GM23338 (cell line): ENCODE data around the gene LMF1. TPM values are rescaled to one million over a fixed set of nuclear protein-coding genes. Genes with fewer than 3 reads are reported as not detected.
A peak's percentile ranks its signal among the peaks of the same experiment; 100 is the strongest.

Experiments
- ATAC-seq: fragments of 200-7000 bp; cut with Tn5 transposase; 3 replicates; pipeline ENCODE4 v1.9.1; 2020
- DNase-seq: peaks from one replicate; pipeline ENCODE4 v3.0.0-alpha.2; 2015; ENCODE audit warnings: low spot score
- H2AFZ ChIP-seq: fragments of 200-600 bp; sonication (generic); 2 replicates; pipeline ENCODE4 v1.8.0; 2016; ENCODE audit warnings: antibody characterized with exemption, mild to moderate bottlenecking, moderate library complexity
- H3F3A ChIP-seq: fragments of 200-600 bp; sonication (generic); replicated peaks from 2 replicates; pipeline ENCODE4 v1.8.0; 2017; ENCODE audit warnings: antibody characterized with exemption, mixed run types, low read depth
- H3K27ac ChIP-seq: fragments of 200-600 bp; sonication (generic); 2 replicates; pipeline ENCODE4 v1.6.1; 2016; ENCODE audit warnings: low read depth
- H3K27me3 ChIP-seq: fragments of 200-600 bp; sonication (generic); 2 replicates; pipeline ENCODE4 v1.8.0; 2016; ENCODE audit warnings: mild to moderate bottlenecking, mixed run types, moderate library complexity; ENCODE audit not compliant: insufficient read depth
- H3K36me3 ChIP-seq: fragments of 200-600 bp; sonication (generic); 2 replicates; pipeline ENCODE4 v1.8.0; 2016; ENCODE audit warnings: mild to moderate bottlenecking; ENCODE audit not compliant: insufficient read depth
- H3K4me1 ChIP-seq: fragments of 200-600 bp; sonication (generic); 2 replicates; pipeline ENCODE4 v1.8.0; 2016; ENCODE audit warnings: mild to moderate bottlenecking, moderate library complexity; ENCODE audit not compliant: insufficient read depth
- H3K4me2 ChIP-seq: fragments of 200-600 bp; sonication (generic); 2 replicates; pipeline ENCODE4 v1.7.1; 2017; ENCODE audit warnings: mixed run types
- H3K4me3 ChIP-seq: fragments of 200-600 bp; sonication (generic); 2 replicates; pipeline ENCODE4 v1.6.1; 2016; ENCODE audit warnings: mixed run types
- H3K79me2 ChIP-seq: fragments of 200-600 bp; sonication (generic); replicated peaks from 2 replicates; pipeline ENCODE4 v1.8.0; 2017; ENCODE audit warnings: mild to moderate bottlenecking; ENCODE audit not compliant: insufficient read depth
- H3K9me2 ChIP-seq: fragments of 200-600 bp; sonication (generic); 2 replicates; pipeline ENCODE4 v1.8.0; 2017; ENCODE audit not compliant: insufficient read depth
- H4K20me1 ChIP-seq: fragments of 200-600 bp; sonication (generic); replicated peaks from 2 replicates; pipeline ENCODE4 v1.8.0; 2017; ENCODE audit warnings: mild to moderate bottlenecking; ENCODE audit not compliant: insufficient read depth
- H3K27ac Mint-ChIP-seq: 2 replicates; pipeline ENCODE4 v1.8.0; 2020; ENCODE audit warnings: inconsistent platforms, mild to moderate bottlenecking, moderate library complexity, mixed read lengths
- H3K27me3 Mint-ChIP-seq: 3 replicates; pipeline ENCODE4 v1.8.0; 2022; ENCODE audit warnings: low read depth, mild to moderate bottlenecking, moderate library complexity, mixed read lengths, inconsistent platforms; ENCODE audit not compliant: insufficient read depth, poor library complexity
- H3K36me3 Mint-ChIP-seq: 3 replicates; pipeline ENCODE4 v1.8.0; 2021; ENCODE audit warnings: low read depth, mild to moderate bottlenecking, inconsistent platforms, moderate library complexity, mixed read lengths
- H3K4me1 Mint-ChIP-seq: 3 replicates; pipeline ENCODE4 v1.8.0; 2020; ENCODE audit warnings: mild to moderate bottlenecking, inconsistent platforms, mixed read lengths
- H3K4me3 Mint-ChIP-seq: 3 replicates; pipeline ENCODE4 v1.8.0; 2021; ENCODE audit warnings: moderate library complexity, mild to moderate bottlenecking, inconsistent platforms, mixed read lengths
- H3K9me3 Mint-ChIP-seq: 3 replicates; pipeline ENCODE4 v1.8.0; 2020; ENCODE audit warnings: moderate library complexity, mild to moderate bottlenecking, inconsistent platforms, mixed read lengths
- NANOG ChIP-seq: IDR thresholded peaks from 2 replicates; pipeline ENCODE4 v1.6.1; 2016; ENCODE audit warnings: antibody characterized with exemption, borderline replicate concordance
- POLR2AphosphoS5 ChIP-seq: IDR thresholded peaks from 2 replicates; pipeline ENCODE4 v1.6.1; 2016; ENCODE audit warnings: antibody characterized with exemption, low read depth
- STAT1 ChIP-seq: IDR thresholded peaks from one replicate; pipeline ENCODE4 v1.6.1; 2016; ENCODE audit warnings: antibody characterized with exemption; ENCODE audit not compliant: unreplicated experiment
- ZNF114 ChIP-seq: fragments of 250-450 bp; sonication (Bioruptor Pico); IDR thresholded peaks from 2 replicates; pipeline ENCODE4 v1.5.0; 2020; ENCODE audit warnings: mild to moderate bottlenecking, moderate library complexity
- polyA plus RNA-seq: library from polyadenylated mRNA; unstranded; fragments of >200 nt; fragmentation: Nextera tagmentation; extraction: Ambion mirVana; gene quantifications from 2 replicates; pipeline ENCODE4 v1.2.1, GENCODE V29; 2016
- total RNA-seq: library from RNA; depleted of rRNA; stranded (reverse); fragments of >200 nt; shearing (Covaris generic); gene quantifications from 2 replicates; pipeline ENCODE4 v1.2.3, GENCODE V29; 2014
- TF ChIP-seq, protein P1 (sequence below): fragments of 250-450 bp; sonication (Bioruptor Pico); IDR thresholded peaks from 2 replicates; pipeline ENCODE4 v1.5.0; 2020; ENCODE audit warnings: mild to moderate bottlenecking, moderate library complexity
- TF ChIP-seq, protein P2 (sequence below): IDR thresholded peaks from 2 replicates; pipeline ENCODE4 v1.6.1; 2016; ENCODE audit warnings: antibody characterized with exemption

The LMF1 gene
- total and polyA plus RNA-seq, 2 experiments from 2014 or later: 4.2 to 10.1 TPM

DNA sequence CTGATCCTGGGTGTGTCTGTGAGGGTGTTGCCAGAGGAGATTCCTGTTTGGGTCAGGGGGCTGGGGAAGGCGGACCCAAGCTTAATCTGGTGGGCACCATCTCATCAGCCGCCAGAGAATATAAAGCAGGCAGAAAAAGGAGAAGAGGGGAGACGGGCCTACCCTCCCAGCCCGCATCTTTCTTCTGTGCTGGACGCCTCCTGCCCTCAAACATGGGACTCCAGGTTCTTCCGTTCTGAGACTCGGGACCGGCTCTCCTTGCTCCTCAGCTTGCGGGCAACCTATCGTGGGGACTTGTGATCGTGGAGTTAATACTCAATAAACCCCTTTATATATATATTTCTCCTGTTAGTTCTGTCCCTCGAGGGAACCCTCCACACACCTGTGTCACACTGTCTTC lies 64.5 kb downstream of the LMF1 start (continued):
- TF ChIP-seq, protein P1, sequence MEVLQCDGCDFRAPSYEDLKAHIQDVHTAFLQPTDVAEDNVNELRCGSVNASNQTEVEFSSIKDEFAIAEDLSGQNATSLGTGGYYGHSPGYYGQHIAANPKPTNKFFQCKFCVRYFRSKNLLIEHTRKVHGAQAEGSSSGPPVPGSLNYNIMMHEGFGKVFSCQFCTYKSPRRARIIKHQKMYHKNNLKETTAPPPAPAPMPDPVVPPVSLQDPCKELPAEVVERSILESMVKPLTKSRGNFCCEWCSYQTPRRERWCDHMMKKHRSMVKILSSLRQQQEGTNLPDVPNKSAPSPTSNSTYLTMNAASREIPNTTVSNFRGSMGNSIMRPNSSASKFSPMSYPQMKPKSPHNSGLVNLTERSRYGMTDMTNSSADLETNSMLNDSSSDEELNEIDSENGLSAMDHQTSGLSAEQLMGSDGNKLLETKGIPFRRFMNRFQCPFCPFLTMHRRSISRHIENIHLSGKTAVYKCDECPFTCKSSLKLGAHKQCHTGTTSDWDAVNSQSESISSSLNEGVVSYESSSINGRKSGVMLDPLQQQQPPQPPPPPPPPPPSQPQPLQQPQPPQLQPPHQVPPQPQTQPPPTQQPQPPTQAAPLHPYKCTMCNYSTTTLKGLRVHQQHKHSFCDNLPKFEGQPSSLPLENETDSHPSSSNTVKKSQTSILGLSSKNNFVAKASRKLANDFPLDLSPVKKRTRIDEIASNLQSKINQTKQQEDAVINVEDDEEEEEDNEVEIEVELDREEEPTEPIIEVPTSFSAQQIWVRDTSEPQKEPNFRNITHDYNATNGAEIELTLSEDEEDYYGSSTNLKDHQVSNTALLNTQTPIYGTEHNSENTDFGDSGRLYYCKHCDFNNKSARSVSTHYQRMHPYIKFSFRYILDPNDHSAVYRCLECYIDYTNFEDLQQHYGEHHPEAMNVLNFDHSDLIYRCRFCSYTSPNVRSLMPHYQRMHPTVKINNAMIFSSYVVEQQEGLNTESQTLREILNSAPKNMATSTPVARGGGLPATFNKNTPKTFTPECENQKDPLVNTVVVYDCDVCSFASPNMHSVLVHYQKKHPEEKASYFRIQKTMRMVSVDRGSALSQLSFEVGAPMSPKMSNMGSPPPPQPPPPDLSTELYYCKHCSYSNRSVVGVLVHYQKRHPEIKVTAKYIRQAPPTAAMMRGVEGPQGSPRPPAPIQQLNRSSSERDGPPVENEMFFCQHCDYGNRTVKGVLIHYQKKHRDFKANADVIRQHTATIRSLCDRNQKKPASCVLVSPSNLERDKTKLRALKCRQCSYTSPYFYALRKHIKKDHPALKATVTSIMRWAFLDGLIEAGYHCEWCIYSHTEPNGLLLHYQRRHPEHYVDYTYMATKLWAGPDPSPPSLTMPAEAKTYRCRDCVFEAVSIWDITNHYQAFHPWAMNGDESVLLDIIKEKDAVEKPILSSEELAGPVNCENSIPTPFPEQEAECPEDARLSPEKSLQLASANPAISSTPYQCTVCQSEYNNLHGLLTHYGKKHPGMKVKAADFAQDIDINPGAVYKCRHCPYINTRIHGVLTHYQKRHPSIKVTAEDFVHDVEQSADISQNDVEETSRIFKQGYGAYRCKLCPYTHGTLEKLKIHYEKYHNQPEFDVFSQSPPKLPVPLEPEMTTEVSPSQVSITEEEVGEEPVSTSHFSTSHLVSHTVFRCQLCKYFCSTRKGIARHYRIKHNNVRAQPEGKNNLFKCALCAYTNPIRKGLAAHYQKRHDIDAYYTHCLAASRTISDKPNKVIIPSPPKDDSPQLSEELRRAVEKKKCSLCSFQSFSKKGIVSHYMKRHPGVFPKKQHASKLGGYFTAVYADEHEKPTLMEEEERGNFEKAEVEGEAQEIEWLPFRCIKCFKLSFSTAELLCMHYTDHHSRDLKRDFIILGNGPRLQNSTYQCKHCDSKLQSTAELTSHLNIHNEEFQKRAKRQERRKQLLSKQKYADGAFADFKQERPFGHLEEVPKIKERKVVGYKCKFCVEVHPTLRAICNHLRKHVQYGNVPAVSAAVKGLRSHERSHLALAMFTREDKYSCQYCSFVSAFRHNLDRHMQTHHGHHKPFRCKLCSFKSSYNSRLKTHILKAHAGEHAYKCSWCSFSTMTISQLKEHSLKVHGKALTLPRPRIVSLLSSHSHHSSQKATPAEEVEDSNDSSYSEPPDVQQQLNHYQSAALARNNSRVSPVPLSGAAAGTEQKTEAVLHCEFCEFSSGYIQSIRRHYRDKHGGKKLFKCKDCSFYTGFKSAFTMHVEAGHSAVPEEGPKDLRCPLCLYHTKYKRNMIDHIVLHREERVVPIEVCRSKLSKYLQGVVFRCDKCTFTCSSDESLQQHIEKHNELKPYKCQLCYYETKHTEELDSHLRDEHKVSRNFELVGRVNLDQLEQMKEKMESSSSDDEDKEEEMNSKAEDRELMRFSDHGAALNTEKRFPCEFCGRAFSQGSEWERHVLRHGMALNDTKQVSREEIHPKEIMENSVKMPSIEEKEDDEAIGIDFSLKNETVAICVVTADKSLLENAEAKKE: no peak
- TF ChIP-seq STAT1: no peak

DNA sequence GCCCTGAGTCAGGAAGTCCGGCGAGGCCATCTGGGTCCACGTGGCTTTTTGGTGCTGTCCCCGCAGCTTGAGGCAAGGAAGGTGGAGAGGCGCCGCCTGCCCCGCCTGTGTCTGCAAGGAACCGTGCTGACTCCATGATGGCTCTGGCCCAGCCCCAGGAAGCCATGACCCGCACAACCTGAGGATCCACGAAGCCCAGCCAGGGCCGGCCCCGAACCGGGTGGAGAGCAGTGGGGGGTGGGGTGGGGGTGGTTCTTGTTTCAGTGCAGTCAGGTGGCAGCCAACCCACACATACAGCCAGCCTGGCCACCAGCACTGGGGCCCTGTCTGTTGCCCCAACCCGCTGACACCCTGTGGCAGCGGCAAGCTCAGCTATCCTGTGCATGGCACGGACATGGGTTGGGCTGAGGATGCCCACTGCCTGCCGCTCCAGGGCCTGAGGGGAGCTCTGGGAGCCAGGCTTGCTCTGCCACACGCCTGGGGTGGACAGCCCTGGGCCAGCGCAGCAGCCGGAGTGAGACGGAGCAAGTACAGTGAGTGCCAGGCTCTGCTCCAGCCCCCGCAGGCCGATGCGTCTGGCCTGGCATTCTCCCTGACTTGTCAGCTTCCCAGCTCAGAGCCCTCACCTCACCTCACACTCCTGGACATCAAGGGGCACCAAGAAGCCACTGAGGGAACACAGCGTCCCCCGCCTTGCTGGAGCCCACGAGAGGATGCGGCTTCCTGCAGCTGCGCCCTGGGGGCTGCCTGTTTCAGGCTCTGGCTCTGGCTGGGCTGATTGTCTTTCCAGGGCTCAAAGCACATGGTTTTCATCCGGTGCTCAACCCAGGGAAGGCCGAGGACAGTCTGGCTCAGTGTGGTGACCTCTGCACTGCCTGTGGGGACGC lies 68.8 kb downstream of the LMF1 start:
- no peak for TF ChIP-seq STAT1
- TF ChIP-seq, protein P2, sequence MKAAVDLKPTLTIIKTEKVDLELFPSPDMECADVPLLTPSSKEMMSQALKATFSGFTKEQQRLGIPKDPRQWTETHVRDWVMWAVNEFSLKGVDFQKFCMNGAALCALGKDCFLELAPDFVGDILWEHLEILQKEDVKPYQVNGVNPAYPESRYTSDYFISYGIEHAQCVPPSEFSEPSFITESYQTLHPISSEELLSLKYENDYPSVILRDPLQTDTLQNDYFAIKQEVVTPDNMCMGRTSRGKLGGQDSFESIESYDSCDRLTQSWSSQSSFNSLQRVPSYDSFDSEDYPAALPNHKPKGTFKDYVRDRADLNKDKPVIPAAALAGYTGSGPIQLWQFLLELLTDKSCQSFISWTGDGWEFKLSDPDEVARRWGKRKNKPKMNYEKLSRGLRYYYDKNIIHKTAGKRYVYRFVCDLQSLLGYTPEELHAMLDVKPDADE: no peak
- TF ChIP-seq POLR2AphosphoS5: no peak
- no peak for TF ChIP-seq NANOG
- no peak for TF ChIP-seq ZNF114 (CRISPR knock-in tag)
- no peak overlapping the region for H2AFZ ChIP-seq
- Mint-ChIP-seq H3K4me1 (peaks cover 5% of the 10 kb centered on the region; the same call in 1 of the 3 replicates), H3K4me3 (no peak overlapping the region), H3K9me3 (peaks cover 21% of the 10 kb centered on the region), H3K27me3 (peaks cover 4% of the 10 kb centered on the region), H3K36me3 (peaks cover 8% of the 10 kb centered on the region), H3K27ac (0 out of 2 replicates have a peak overlapping the region, but pooled peaks have one; percentile 15)
- H3K27me3 ChIP-seq: no peaks in the 10 kb centered on the region
- peak; percentile 24; the same call in 2 of the 3 replicates for ATAC-seq
- H3K4me3 ChIP-seq: no peak overlapping the region
- H3K9me2 ChIP-seq: no peaks in the 10 kb centered on the region
- no peak overlapping the region for H3K27ac ChIP-seq
- DNase-seq: no peak
- no peaks in the 10 kb centered on the region for H3K36me3 ChIP-seq
- no peaks in the 10 kb centered on the region for H3F3A ChIP-seq
- H4K20me1 ChIP-seq: no peaks in the 10 kb centered on the region; the same call in 1 of the 2 replicates
- H3K4me2 ChIP-seq: no peak overlapping the region
- no peaks in the 10 kb centered on the region for H3K4me1 ChIP-seq
- no peaks in the 10 kb centered on the region for H3K79me2 ChIP-seq
